MM.1S (cell line): Measurements from ENCODE around the gene YLPM1.

ENCODE experiments used
- DNase-seq: peaks from one replicate; pipeline ENCODE4 v3.0.0-alpha.2; 2015
- H2AFZ ChIP-seq: fragments of 300-600 bp; sonication (generic); 2 replicates; pipeline ENCODE4 v1.6.0; 2016; ENCODE audit warnings: antibody characterized with exemption, low read length
- H3F3A ChIP-seq: fragments of 300-600 bp; sonication (generic); 2 replicates; pipeline ENCODE4 v1.6.1; 2016; ENCODE audit warnings: mild to moderate bottlenecking, antibody characterized with exemption, low read length, moderate library complexity, mixed read lengths; ENCODE audit not compliant: insufficient read depth
- H3K27ac ChIP-seq: fragments of 300-600 bp; sonication (generic); 2 replicates; pipeline ENCODE4 v1.5.1; 2016; ENCODE audit warnings: mild to moderate bottlenecking, low read length
- H3K27me3 ChIP-seq: fragments of 300-600 bp; sonication (generic); replicated peaks from 2 replicates; pipeline ENCODE4 v1.6.0; 2016; ENCODE audit warnings: low read length; ENCODE audit not compliant: insufficient read depth
- H3K36me3 ChIP-seq: fragments of 300-600 bp; sonication (generic); replicated peaks from 2 replicates; pipeline ENCODE4 v1.6.1; 2016; ENCODE audit warnings: mild to moderate bottlenecking, low read length, mixed read lengths; ENCODE audit not compliant: insufficient read depth
- H3K4me1 ChIP-seq: fragments of 300-600 bp; sonication (generic); 2 replicates; pipeline ENCODE4 v1.6.1; 2016; ENCODE audit warnings: low read length, mixed read lengths
- H3K4me2 ChIP-seq: fragments of 300-600 bp; sonication (generic); 2 replicates; pipeline ENCODE4 v1.6.0; 2016; ENCODE audit warnings: low read depth, low read length
- H3K4me3 ChIP-seq: fragments of 300-600 bp; sonication (generic); 2 replicates; pipeline ENCODE4 v1.5.1; 2016; ENCODE audit warnings: low read length, mixed read lengths
- H3K79me2 ChIP-seq: fragments of 300-600 bp; sonication (generic); 2 replicates; pipeline ENCODE4 v1.6.1; 2016; ENCODE audit warnings: mixed run types, low read length, mixed read lengths
- H3K9ac ChIP-seq: fragments of 300-600 bp; sonication (generic); 2 replicates; pipeline ENCODE4 v1.6.1; 2016; ENCODE audit warnings: low read length, mixed read lengths
- H3K9me2 ChIP-seq: fragments of 300-600 bp; sonication (generic); replicated peaks from 2 replicates; pipeline ENCODE4 v1.6.1; 2016; ENCODE audit warnings: mild to moderate bottlenecking, low read length, mixed read lengths; ENCODE audit not compliant: insufficient read depth
- H3K9me3 ChIP-seq: fragments of 300-600 bp; sonication (generic); replicated peaks from 2 replicates; pipeline ENCODE4 v1.6.1; 2016; ENCODE audit warnings: mild to moderate bottlenecking, low read length, mixed read lengths; ENCODE audit not compliant: insufficient read depth
- H4K20me1 ChIP-seq: fragments of 300-600 bp; sonication (generic); 2 replicates; pipeline ENCODE4 v1.6.1; 2016; ENCODE audit warnings: mild to moderate bottlenecking, low read length, moderate library complexity, mixed read lengths; ENCODE audit not compliant: insufficient read depth
- CTCF ChIP-seq: fragments of 300-600 bp; sonication (generic); IDR thresholded peaks from 2 replicates; pipeline ENCODE4 v1.5.1; 2016; ENCODE audit warnings: antibody characterized with exemption, low read length, mixed read lengths
- EZH2 ChIP-seq: fragments of 300-600 bp; sonication (generic); optimal IDR thresholded peaks from 2 replicates; pipeline ENCODE3; 2017; ENCODE audit warnings: low read depth, mild to moderate bottlenecking, antibody characterized with exemption, low read length, mixed read lengths
- EZH2phosphoT487 ChIP-seq: fragments of 300-600 bp; sonication (generic); IDR thresholded peaks from 2 replicates; pipeline ENCODE4 v1.6.1; 2018; ENCODE audit warnings: antibody characterized with exemption, low read length

YLPM1 gene

GRCh38 chr14:74838166-74838565 lies 75.0 kb downstream of the YLPM1 start:
- H2AFZ ChIP-seq = no peak overlapping the region
- peaks cover 29% of the 10 kb centered on the region for H3F3A ChIP-seq
- H3K4me2 ChIP-seq = peak overlapping the region; percentile 66
- no peaks in the 10 kb centered on the region for H4K20me1 ChIP-seq
- no peaks in the 10 kb centered on the region for H3K9me3 ChIP-seq
- 0 out of 2 replicates have a peak overlapping the region, but pooled peaks have one; percentile 24 for H3K4me3 ChIP-seq
- TF ChIP-seq CTCF = no peak
- no peak for TF ChIP-seq EZH2phosphoT487
- TF ChIP-seq EZH2 = no peak
- peak overlapping the region; percentile 15; the same call in 1 of the 2 replicates for H3K27ac ChIP-seq
- H3K79me2 ChIP-seq = no peaks in the 10 kb centered on the region
- no peaks in the 10 kb centered on the region for H3K36me3 ChIP-seq
- no peaks in the 10 kb centered on the region for H3K27me3 ChIP-seq
- H3K9ac ChIP-seq = no peak overlapping the region
- peak; percentile 59 for DNase-seq
- peaks cover 65% of the 10 kb centered on the region for H3K4me1 ChIP-seq
- H3K9me2 ChIP-seq = no peaks in the 10 kb centered on the region

- no peaks in the 10 kb centered on the region for H3K9me3 ChIP-seq
- H3K36me3 ChIP-seq = no peaks in the 10 kb centered on the region
- H2AFZ ChIP-seq = no peak overlapping the region
- DNase-seq = peak; percentile 59
- no peak overlapping the region for H3K9ac ChIP-seq
- H4K20me1 ChIP-seq = no peaks in the 10 kb centered on the region
- H3K4me1 ChIP-seq = peaks cover 55% of the 10 kb centered on the region
- H3K4me3 ChIP-seq = no peak overlapping the region
- no peaks in the 10 kb centered on the region for H3K79me2 ChIP-seq
- H3F3A ChIP-seq = peaks cover 29% of the 10 kb centered on the region
- no peak for TF ChIP-seq EZH2phosphoT487
- TF ChIP-seq CTCF = no peak
- TF ChIP-seq EZH2 = no peak
- H3K27me3 ChIP-seq = no peaks in the 10 kb centered on the region
- peak overlapping the region; percentile 66 for H3K4me2 ChIP-seq
- peak overlapping the region; percentile 72; the same call in 1 of the 2 replicates for H3K27ac ChIP-seq
- no peaks in the 10 kb centered on the region for H3K9me2 ChIP-seq
These were observed 77.5 kb downstream of the YLPM1 start for GRCh38 chr14:74840603-74841030.

GRCh38 chr14:74841230-74842207 lies 78.4 kb downstream of the YLPM1 start:
- Histone ChIP-seq H3K4me2 (peak overlapping the region; percentile 66; the same call in 1 of the 2 replicates), H3F3A (peaks cover 25% of the 10 kb centered on the region), H3K36me3 (no peaks in the 10 kb centered on the region), H3K27ac (peak overlapping the region; percentile 72), H3K9ac (0 out of 2 replicates have a peak overlapping the region, but pooled peaks have one; percentile 2), H2AFZ (no peak overlapping the region), H3K79me2 (no peaks in the 10 kb centered on the region), H3K27me3 (no peaks in the 10 kb centered on the region), H4K20me1 (no peaks in the 10 kb centered on the region), H3K4me3 (no peak overlapping the region), H3K9me2 (no peaks in the 10 kb centered on the region), H3K9me3 (no peaks in the 10 kb centered on the region), H3K4me1 (peaks cover 47% of the 10 kb centered on the region)
- peak; percentile 67 for DNase-seq
- TF ChIP-seq CTCF (no peak), EZH2 (no peak), EZH2phosphoT487 (no peak)
